ENCODE measurements around the gene PTPRM. TPM values are rescaled to one million over a fixed set of nuclear protein-coding genes. Genes with fewer than 3 reads are reported as not detected.

PTPRM gene
- polyA plus RNA-seq, 1 donor from 2014 or later = 126 TPM

GRCh38 chr18:8354304-8354703, 787.2 kb downstream of the PTPRM start:
- H3F3A ChIP-seq (ENCODE audit: insufficient read depth, low read length, poor library complexity, severe bottlenecking) = no peaks in the 10 kb centered on the region
- no peaks in the 10 kb centered on the region for H3K9me2 ChIP-seq (ENCODE audit: insufficient read depth, low read length)
- H3K27ac ChIP-seq (ENCODE audit: low read length) = no peak overlapping the region
- H3K9me3 ChIP-seq (ENCODE audit: low read length) = no peaks in the 10 kb centered on the region
- H4K20me1 ChIP-seq (ENCODE audit: insufficient read depth) = no peaks in the 10 kb centered on the region
- no peaks in the 10 kb centered on the region for H3K36me3 ChIP-seq (ENCODE audit: insufficient read depth, low read length)
- no peak overlapping the region for H3K4me3 ChIP-seq (ENCODE audit: low read length)
- TF ChIP-seq SMC3 (conservative IDR thresholded peaks at IDR 0.05; ENCODE audit: poor library complexity) (no peak), EP300 (conservative IDR thresholded peaks at IDR 0.05; ENCODE audit: poor library complexity, severe bottlenecking) (no peak), TAF1 (IDR thresholded peaks at IDR 0.05; ENCODE audit: low read depth) (no peak), RAD21 (conservative IDR thresholded peaks at IDR 0.05) (no peak), REST (IDR thresholded peaks at IDR 0.05; ENCODE audit: borderline replicate concordance) (no peak), POLR2AphosphoS5 (IDR thresholded peaks at IDR 0.05) (no peak), EZH2 (IDR thresholded peaks at IDR 0.05; ENCODE audit: borderline replicate concordance, insufficient read depth, low read length, poor library complexity, severe bottlenecking) (no peak), MXI1 (conservative IDR thresholded peaks at IDR 0.05; ENCODE audit: poor library complexity, severe bottlenecking) (no peak)
- TF ChIP-seq, protein P1, sequence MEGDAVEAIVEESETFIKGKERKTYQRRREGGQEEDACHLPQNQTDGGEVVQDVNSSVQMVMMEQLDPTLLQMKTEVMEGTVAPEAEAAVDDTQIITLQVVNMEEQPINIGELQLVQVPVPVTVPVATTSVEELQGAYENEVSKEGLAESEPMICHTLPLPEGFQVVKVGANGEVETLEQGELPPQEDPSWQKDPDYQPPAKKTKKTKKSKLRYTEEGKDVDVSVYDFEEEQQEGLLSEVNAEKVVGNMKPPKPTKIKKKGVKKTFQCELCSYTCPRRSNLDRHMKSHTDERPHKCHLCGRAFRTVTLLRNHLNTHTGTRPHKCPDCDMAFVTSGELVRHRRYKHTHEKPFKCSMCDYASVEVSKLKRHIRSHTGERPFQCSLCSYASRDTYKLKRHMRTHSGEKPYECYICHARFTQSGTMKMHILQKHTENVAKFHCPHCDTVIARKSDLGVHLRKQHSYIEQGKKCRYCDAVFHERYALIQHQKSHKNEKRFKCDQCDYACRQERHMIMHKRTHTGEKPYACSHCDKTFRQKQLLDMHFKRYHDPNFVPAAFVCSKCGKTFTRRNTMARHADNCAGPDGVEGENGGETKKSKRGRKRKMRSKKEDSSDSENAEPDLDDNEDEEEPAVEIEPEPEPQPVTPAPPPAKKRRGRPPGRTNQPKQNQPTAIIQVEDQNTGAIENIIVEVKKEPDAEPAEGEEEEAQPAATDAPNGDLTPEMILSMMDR (IDR thresholded peaks at IDR 0.05; ENCODE audit: poor library complexity, severe bottlenecking) = no peak
- H3K27me3 ChIP-seq (ENCODE audit: insufficient read depth, low read depth, low read length) = no peaks in the 10 kb centered on the region
- H2AFZ ChIP-seq (ENCODE audit: low read depth, low read length) = no peak overlapping the region
- no peaks in the 10 kb centered on the region for H3K79me2 ChIP-seq (replicated peaks; ENCODE audit: insufficient read depth, low read length)
- no peak overlapping the region for H3K9ac ChIP-seq (ENCODE audit: low read length)
- no peak overlapping the region for H3K4me2 ChIP-seq (ENCODE audit: low read length)

GRCh38 chr18:8356001-8356400, 788.9 kb downstream of the PTPRM start:
- Histone ChIP-seq H3K27me3 (ENCODE audit: insufficient read depth, low read depth, low read length) (no peaks in the 10 kb centered on the region), H3K9ac (ENCODE audit: low read length) (no peak overlapping the region), H3K4me2 (ENCODE audit: low read length) (no peak overlapping the region), H3K36me3 (ENCODE audit: insufficient read depth, low read length) (no peaks in the 10 kb centered on the region), H3K79me2 (replicated peaks; ENCODE audit: insufficient read depth, low read length) (no peaks in the 10 kb centered on the region), H3K27ac (ENCODE audit: low read length) (no peak overlapping the region), H2AFZ (ENCODE audit: low read depth, low read length) (no peak overlapping the region), H3F3A (ENCODE audit: insufficient read depth, low read length, poor library complexity, severe bottlenecking) (no peaks in the 10 kb centered on the region), H4K20me1 (ENCODE audit: insufficient read depth) (no peaks in the 10 kb centered on the region), H3K9me3 (ENCODE audit: low read length) (no peaks in the 10 kb centered on the region), H3K4me3 (ENCODE audit: low read length) (no peak overlapping the region), H3K9me2 (ENCODE audit: insufficient read depth, low read length) (no peaks in the 10 kb centered on the region)
- TF ChIP-seq EZH2 (IDR thresholded peaks at IDR 0.05; ENCODE audit: borderline replicate concordance, insufficient read depth, low read length, poor library complexity, severe bottlenecking) (no peak), TAF1 (IDR thresholded peaks at IDR 0.05; ENCODE audit: low read depth) (no peak), SMC3 (conservative IDR thresholded peaks at IDR 0.05; ENCODE audit: poor library complexity) (no peak), MXI1 (conservative IDR thresholded peaks at IDR 0.05; ENCODE audit: poor library complexity, severe bottlenecking) (no peak), RAD21 (conservative IDR thresholded peaks at IDR 0.05) (no peak), POLR2AphosphoS5 (IDR thresholded peaks at IDR 0.05) (no peak), REST (IDR thresholded peaks at IDR 0.05; ENCODE audit: borderline replicate concordance) (no peak), EP300 (conservative IDR thresholded peaks at IDR 0.05; ENCODE audit: poor library complexity, severe bottlenecking) (no peak)
- TF ChIP-seq, protein P1 (IDR thresholded peaks at IDR 0.05; ENCODE audit: poor library complexity, severe bottlenecking) = no peak
